PC-3 (cell line): ENCODE measurements around the gene TMEM143. TPM values are rescaled to one million over a fixed set of nuclear protein-coding genes. Genes with fewer than 3 reads are reported as not detected.

Experiments used
- ATAC-seq: fragments of 200-7000 bp; cut with Tn5 transposase; 2 replicates; pipeline ENCODE4 v1.9.1; 2020; ENCODE audit warnings: mild to moderate bottlenecking, moderate library complexity
- BruUV-seq: library from RNA; stranded (reverse); fragments of 400-500 nt; replicated peaks from 2 replicates; lab custom pipeline; 2021; lab: Mats Ljungman, UMichigan
- CTCF ChIA-PET: fragments of 300-600 bp; sonication (Branson Sonifier 250); formaldehyde crosslinking; loops from one replicate; lab custom pipeline; 2022; ENCODE audit warnings: antibody characterized with exemption; lab: Charles Lee
- POLR2A ChIA-PET: fragments of 300-600 bp; sonication (Branson Sonifier 250); formaldehyde crosslinking; loops from one replicate; lab custom pipeline; 2022; ENCODE audit warnings: antibody characterized with exemption; ENCODE audit not compliant: unreplicated experiment; lab: Charles Lee
- DNase-seq: peaks from one replicate; pipeline ENCODE4 v3.0.0-alpha.2; 2015
- H2AFZ ChIP-seq: fragments of 300-600 bp; sonication (generic); 2 replicates; pipeline ENCODE4 v1.6.0; 2016; ENCODE audit warnings: antibody characterized with exemption, low read length
- H3F3A ChIP-seq: fragments of 300-600 bp; sonication (generic); one replicate; pipeline ENCODE4 v1.6.0; 2017; ENCODE audit warnings: antibody characterized with exemption, low read length, control low read depth, mild to moderate bottlenecking; ENCODE audit not compliant: unreplicated experiment
- H3K27ac ChIP-seq: fragments of 300-600 bp; sonication (generic); 2 replicates; pipeline ENCODE4 v1.5.1; 2016; ENCODE audit warnings: mild to moderate bottlenecking, low read length
- H3K27me3 ChIP-seq: fragments of 300-600 bp; sonication (generic); 2 replicates; pipeline ENCODE4 v1.6.1; 2016; ENCODE audit warnings: low read length, mixed read lengths
- H3K36me3 ChIP-seq: fragments of 300-600 bp; sonication (generic); 2 replicates; pipeline ENCODE4 v1.6.1; 2016; ENCODE audit warnings: low read depth, mixed run types, low read length, mixed read lengths
- H3K4me1 ChIP-seq: fragments of 300-600 bp; sonication (generic); 2 replicates; pipeline ENCODE4 v1.5.1; 2016; ENCODE audit warnings: low read length; ENCODE audit not compliant: insufficient read depth
- H3K4me2 ChIP-seq: fragments of 300-600 bp; sonication (generic); 2 replicates; pipeline ENCODE4 v1.6.0; 2016; ENCODE audit warnings: low read length
- H3K4me3 ChIP-seq: fragments of 300-600 bp; sonication (generic); 2 replicates; pipeline ENCODE4 v1.5.1; 2016; ENCODE audit warnings: mild to moderate bottlenecking, low read length, mixed read lengths
- H3K79me2 ChIP-seq: fragments of 300-600 bp; sonication (generic); 2 replicates; pipeline ENCODE4 v1.6.1; 2017; ENCODE audit warnings: low read length, mixed read lengths
- H3K9ac ChIP-seq: fragments of 300-600 bp; sonication (generic); 2 replicates; pipeline ENCODE4 v1.6.0; 2016; ENCODE audit warnings: mild to moderate bottlenecking, low read length
- H3K9me2 ChIP-seq: fragments of 300-600 bp; sonication (generic); replicated peaks from 2 replicates; pipeline ENCODE4 v1.6.1; 2016; ENCODE audit warnings: mixed run types, low read length, mixed read lengths
- H3K9me3 ChIP-seq: fragments of 300-600 bp; sonication (generic); 2 replicates; pipeline ENCODE4 v1.6.1; 2016; ENCODE audit warnings: low read length, mixed read lengths
- H4K20me1 ChIP-seq: fragments of 300-600 bp; sonication (generic); 2 replicates; pipeline ENCODE4 v1.6.1; 2016; ENCODE audit warnings: low read length, mixed read lengths
- CTCF ChIP-seq: fragments of 300-600 bp; sonication (generic); conservative IDR thresholded peaks from 2 replicates; pipeline ENCODE4 v1.5.1; 2017; ENCODE audit warnings: antibody characterized with exemption, low read depth, mild to moderate bottlenecking, low read length
- EZH2 ChIP-seq: fragments of 300-600 bp; sonication (generic); IDR thresholded peaks from one replicate; pipeline ENCODE4 v1.6.1; 2017; ENCODE audit warnings: antibody characterized with exemption, mild to moderate bottlenecking, low read length; ENCODE audit not compliant: unreplicated experiment
- EZH2phosphoT487 ChIP-seq: fragments of 300-600 bp; sonication (generic); IDR thresholded peaks from 2 replicates; pipeline ENCODE4 v1.6.1; 2018; ENCODE audit warnings: mild to moderate bottlenecking, antibody characterized with exemption, low read length, borderline replicate concordance
- intact Hi-C: fragments of 100-400 bp; cut with micrococcal nuclease; formaldehyde crosslinking; loops from 2 replicates; pipeline ENCODE4 v1.9.0; 2023
- total RNA-seq: library from RNA; depleted of rRNA; stranded (reverse); fragments of >200 nt; gene quantifications from 2 replicates; pipeline ENCODE4 v1.2.3, GENCODE V29; 2014

The TMEM143 gene
- total RNA-seq, 1 experiment from 2014 or later: 7.1 TPM

- Histone ChIP-seq H3K4me3 (no peak overlapping the region), H3K4me1 (no peaks in the 10 kb centered on the region), H2AFZ (no peak overlapping the region), H3K9ac (no peak overlapping the region), H3F3A (no peaks in the 10 kb centered on the region), H3K9me2 (no peaks in the 10 kb centered on the region), H3K27me3 (no peaks in the 10 kb centered on the region), H3K36me3 (peaks cover 12% of the 10 kb centered on the region; the same call in 1 of the 2 replicates), H3K79me2 (no peaks in the 10 kb centered on the region), H3K27ac (no peak overlapping the region), H3K4me2 (no peak overlapping the region), H3K9me3 (no peaks in the 10 kb centered on the region), H4K20me1 (no peaks in the 10 kb centered on the region)
- ATAC-seq: no peak
- POLR2A ChIA-PET: no interaction called here
- TF ChIP-seq CTCF: no peak
- intact Hi-C loops: no loop called here
- CTCF ChIA-PET: no interaction called here
- BruUV-seq: no TSS peak
- no peak for DNase-seq
Observed at GRCh38 chr19:48382286-48382685, 18.5 kb upstream of the TMEM143 start.

GRCh38 chr19:48381178-48381950 is 17.6 kb upstream of the TMEM143 start:
- Histone ChIP-seq H3F3A (no peaks in the 10 kb centered on the region), H4K20me1 (no peaks in the 10 kb centered on the region), H3K4me1 (no peaks in the 10 kb centered on the region), H3K79me2 (no peaks in the 10 kb centered on the region), H3K9ac (no peak overlapping the region), H2AFZ (no peak overlapping the region), H3K9me2 (no peaks in the 10 kb centered on the region), H3K4me3 (no peak overlapping the region), H3K36me3 (peaks cover 12% of the 10 kb centered on the region; the same call in 1 of the 2 replicates), H3K27ac (no peak overlapping the region), H3K27me3 (no peaks in the 10 kb centered on the region), H3K9me3 (no peaks in the 10 kb centered on the region), H3K4me2 (no peak overlapping the region)
- DNase-seq: no peak
- intact Hi-C loops: no loop called here
- CTCF ChIA-PET: interaction anchor here (0.6 kb wide), 1 partner anchor 49 kb away, joined by 3 read pairs; no protein-coding TSS in a partner anchor
- POLR2A ChIA-PET: no interaction called here
- BruUV-seq: no TSS peak
- no peak for ATAC-seq
- no peak for TF ChIP-seq EZH2
- TF ChIP-seq EZH2phosphoT487: no peak
- no peak for TF ChIP-seq CTCF

- H3K79me2 ChIP-seq: no peaks in the 10 kb centered on the region
- H2AFZ ChIP-seq: no peak overlapping the region
- peak; percentile 65 for ATAC-seq
- peak; percentile 17 for DNase-seq
- H3K9ac ChIP-seq: no peak overlapping the region
- ChIA-PET POLR2A (no interaction called here), CTCF (interaction anchor here (0.7 kb wide), 1 partner anchor 114 kb away, joined by 3 read pairs; no protein-coding TSS in a partner anchor)
- H4K20me1 ChIP-seq: no peaks in the 10 kb centered on the region
- H3K4me3 ChIP-seq: no peak overlapping the region
- no peak overlapping the region for H3K27ac ChIP-seq
- BruUV-seq: no TSS peak
- intact Hi-C loops: no loop called here
- no peak overlapping the region for H3K4me2 ChIP-seq
- H3K9me2 ChIP-seq: no peaks in the 10 kb centered on the region
- peaks cover 3% of the 10 kb centered on the region; the same call in 1 of the 2 replicates for H3K36me3 ChIP-seq
- H3F3A ChIP-seq: no peaks in the 10 kb centered on the region
- no peaks in the 10 kb centered on the region for H3K9me3 ChIP-seq
- no peak for TF ChIP-seq CTCF
- TF ChIP-seq EZH2: no peak
- TF ChIP-seq EZH2phosphoT487: no peak
- no peaks in the 10 kb centered on the region for H3K4me1 ChIP-seq
- H3K27me3 ChIP-seq: no peaks in the 10 kb centered on the region
Observed at GRCh38 chr19:48379058-48379457, 15.3 kb upstream of the TMEM143 start.
